Gastrocnemius medialis (tissue), 4 donors: ENCODE data around the gene PTGDR2.

Experiments
- CTCF ChIP-seq, 5 experiments: fragments of 450-650 bp in 3 of 5; fragments of 200-600 bp in 2 of 5; sonication (generic) in 2 of 5; IDR thresholded peaks in 4 of 5; conservative IDR thresholded peaks in 1 of 5; 1 replicate in 4 of 5; 2 replicates in 1 of 5; pipeline ENCODE4 v1.5.1; 2016 to 2019; ENCODE audit warnings: antibody characterized with exemption in 5 of 5, mild to moderate bottlenecking in 3 of 5, moderate library complexity in 3 of 5
- POLR2A ChIP-seq, 2 donors: fragments of 450-650 bp; IDR thresholded peaks; one replicate each; pipeline ENCODE4 v1.6.1; 2017; ENCODE audit warnings: antibody characterized with exemption in 2 of 2, mild to moderate bottlenecking in 2 of 2, moderate library complexity in 2 of 2

- TF ChIP-seq CTCF (IDR thresholded peaks at IDR 0.05 in 4 of 5, conservative IDR thresholded peaks at IDR 0.05 in 1 of 5) (no peak), POLR2A (IDR thresholded peaks at IDR 0.05) (no peak)
These were observed 39.1 kb downstream of the PTGDR2 start for GRCh38 chr11:60816590-60817157.
